Duodenal mucosa (tissue), 2 donors: Measurements from ENCODE around the gene MEIS2.

ENCODE experiments used
- H3K27ac ChIP-seq: one replicate; pipeline ENCODE4 v1.7.0; 2013; ENCODE audit warnings: low read depth, low read length
- H3K27me3 ChIP-seq, 2 donors: one replicate each; pipeline ENCODE4 v1.7.0; 2013; ENCODE audit warnings: low read length in 2 of 2, control low read depth in 1 of 2; ENCODE audit not compliant: insufficient read depth in 2 of 2, control insufficient read depth in 1 of 2
- H3K36me3 ChIP-seq, 2 donors: one replicate each; pipeline ENCODE4 v1.7.0; 2013; ENCODE audit warnings: low read length in 2 of 2, control low read depth in 1 of 2; ENCODE audit not compliant: insufficient read depth in 2 of 2, control insufficient read depth in 1 of 2
- H3K4me1 ChIP-seq, 2 donors: one replicate each; pipeline ENCODE4 v1.7.0; 2013; ENCODE audit warnings: low read length in 2 of 2, control low read depth in 1 of 2; ENCODE audit not compliant: insufficient read depth in 2 of 2, control insufficient read depth in 1 of 2
- H3K4me3 ChIP-seq, 2 donors: one replicate each; pipeline ENCODE4 v1.7.0; 2013; ENCODE audit warnings: low read length in 2 of 2, low read depth in 1 of 2
- H3K9ac ChIP-seq, 2 donors: one replicate each; pipeline ENCODE4 v1.7.0; 2013; ENCODE audit warnings: low read length in 2 of 2, low read depth in 1 of 2
- H3K9me3 ChIP-seq, 2 donors: one replicate each; pipeline ENCODE4 v1.7.0; 2013; ENCODE audit warnings: low read length in 2 of 2, control low read depth in 1 of 2; ENCODE audit not compliant: control insufficient read depth in 1 of 2

The MEIS2 gene

GRCh38 chr15:37100109-37100965 is at the start of gene MEIS2:
TSS of gene MEIS2 (minus strand) at chr15:37100549. CDS start at chr15:37099466, 1,083 bp downstream.
- peaks cover 0 to 8% of the 10 kb centered on the region in 2 donors for H3K4me1 ChIP-seq
- peak within 1 kb of the TSS; percentile 89 to 90 for H3K4me3 ChIP-seq
- peaks cover 0 to 10% of the 10 kb centered on the region in 2 donors for H3K27me3 ChIP-seq
- peak within 1 kb of the TSS; percentile 77 to 92 for H3K9ac ChIP-seq
- H3K36me3 ChIP-seq = no peaks in the 10 kb centered on the region
- peak within 1 kb of the TSS; percentile 91 for H3K27ac ChIP-seq
- no peaks in the 10 kb centered on the region for H3K9me3 ChIP-seq

GRCh38 chr15:37149146-37149545 is 48.8 kb upstream of the MEIS2 start:
- Histone ChIP-seq H3K27ac (no peak overlapping the region), H3K4me1 (no peaks in the 10 kb centered on the region), H3K4me3 (no peak overlapping the region), H3K9me3 (no peaks in the 10 kb centered on the region), H3K27me3 (peaks cover 0 to 5% of the 10 kb centered on the region in 2 donors), H3K9ac (no peak overlapping the region), H3K36me3 (no peaks in the 10 kb centered on the region)

GRCh38 chr15:37148714-37149113 is 48.4 kb upstream of the MEIS2 start:
- no peak overlapping the region for H3K4me3 ChIP-seq
- no peaks in the 10 kb centered on the region for H3K36me3 ChIP-seq
- H3K27me3 ChIP-seq = peaks cover 0 to 5% of the 10 kb centered on the region in 2 donors
- H3K9ac ChIP-seq = no peak overlapping the region
- H3K4me1 ChIP-seq = no peaks in the 10 kb centered on the region
- H3K9me3 ChIP-seq = no peaks in the 10 kb centered on the region
- H3K27ac ChIP-seq = no peak overlapping the region

GRCh38 chr15:37143351-37143750 is 43.0 kb upstream of the MEIS2 start:
- H3K4me1 ChIP-seq = no peaks in the 10 kb centered on the region
- no peak overlapping the region for H3K27ac ChIP-seq
- no peak overlapping the region for H3K4me3 ChIP-seq
- H3K9me3 ChIP-seq = no peaks in the 10 kb centered on the region
- peaks cover 0 to 5% of the 10 kb centered on the region in 2 donors for H3K27me3 ChIP-seq
- H3K36me3 ChIP-seq = no peaks in the 10 kb centered on the region
- H3K9ac ChIP-seq = no peak overlapping the region

- Histone ChIP-seq H3K27ac (no peak overlapping the region), H3K4me3 (no peak overlapping the region), H3K36me3 (no peaks in the 10 kb centered on the region), H3K9me3 (no peaks in the 10 kb centered on the region), H3K9ac (no peak overlapping the region), H3K4me1 (no peaks in the 10 kb centered on the region), H3K27me3 (peaks cover 0 to 3% of the 10 kb centered on the region in 2 donors)
Measured at GRCh38 chr15:37142371-37142770, 42.0 kb upstream of the MEIS2 start.

GRCh38 chr15:37140531-37141058 is 40.2 kb upstream of the MEIS2 start:
- Histone ChIP-seq H3K4me3 (no peak overlapping the region), H3K9me3 (no peaks in the 10 kb centered on the region), H3K27ac (no peak overlapping the region), H3K36me3 (no peaks in the 10 kb centered on the region), H3K4me1 (no peaks in the 10 kb centered on the region), H3K27me3 (no peaks in the 10 kb centered on the region), H3K9ac (no peak overlapping the region)

GRCh38 chr15:37138591-37139215 is 38.4 kb upstream of the MEIS2 start:
- Histone ChIP-seq H3K4me3 (no peak overlapping the region), H3K9me3 (no peaks in the 10 kb centered on the region), H3K36me3 (no peaks in the 10 kb centered on the region), H3K27ac (no peak overlapping the region), H3K27me3 (no peaks in the 10 kb centered on the region), H3K9ac (no peak overlapping the region), H3K4me1 (no peaks in the 10 kb centered on the region)

GRCh38 chr15:37137221-37137620 is 36.9 kb upstream of the MEIS2 start:
- no peaks in the 10 kb centered on the region for H3K9me3 ChIP-seq
- no peaks in the 10 kb centered on the region for H3K36me3 ChIP-seq
- H3K27me3 ChIP-seq = peaks cover 0 to under 1% of the 10 kb centered on the region in 2 donors
- H3K27ac ChIP-seq = no peak overlapping the region
- H3K9ac ChIP-seq = no peak overlapping the region
- no peaks in the 10 kb centered on the region for H3K4me1 ChIP-seq
- H3K4me3 ChIP-seq = no peak overlapping the region

- H3K27me3 ChIP-seq = peaks cover 0 to 3% of the 10 kb centered on the region in 2 donors
- H3K9me3 ChIP-seq = no peaks in the 10 kb centered on the region
- H3K4me1 ChIP-seq = no peaks in the 10 kb centered on the region
- no peak overlapping the region for H3K27ac ChIP-seq
- H3K4me3 ChIP-seq = no peak overlapping the region
- no peak overlapping the region for H3K9ac ChIP-seq
- H3K36me3 ChIP-seq = no peaks in the 10 kb centered on the region
Measured at GRCh38 chr15:37136666-37137065, 36.3 kb upstream of the MEIS2 start.

- H3K9me3 ChIP-seq = no peaks in the 10 kb centered on the region
- no peaks in the 10 kb centered on the region for H3K36me3 ChIP-seq
- H3K27ac ChIP-seq = no peak overlapping the region
- H3K27me3 ChIP-seq = peaks cover 0 to 3% of the 10 kb centered on the region in 2 donors
- H3K4me1 ChIP-seq = no peaks in the 10 kb centered on the region
- no peak overlapping the region for H3K9ac ChIP-seq
- no peak overlapping the region for H3K4me3 ChIP-seq
Measured at GRCh38 chr15:37135225-37135624, 34.9 kb upstream of the MEIS2 start.
